Smooth muscle cell of bladder (primary cell): ENCODE data around the gene RFX7. TPM values are rescaled to one million over a fixed set of nuclear protein-coding genes. Genes with fewer than 3 reads are reported as not detected.

Experiments used
- total RNA-seq: library from RNA; depleted of rRNA; stranded (reverse); fragments of >200 nt; gene quantifications from 2 replicates; pipeline ENCODE4 v1.2.3, GENCODE V29; 2014

RFX7 gene
- 3.0 and 3.1 TPM in 2 replicates for total RNA-seq

DNA sequence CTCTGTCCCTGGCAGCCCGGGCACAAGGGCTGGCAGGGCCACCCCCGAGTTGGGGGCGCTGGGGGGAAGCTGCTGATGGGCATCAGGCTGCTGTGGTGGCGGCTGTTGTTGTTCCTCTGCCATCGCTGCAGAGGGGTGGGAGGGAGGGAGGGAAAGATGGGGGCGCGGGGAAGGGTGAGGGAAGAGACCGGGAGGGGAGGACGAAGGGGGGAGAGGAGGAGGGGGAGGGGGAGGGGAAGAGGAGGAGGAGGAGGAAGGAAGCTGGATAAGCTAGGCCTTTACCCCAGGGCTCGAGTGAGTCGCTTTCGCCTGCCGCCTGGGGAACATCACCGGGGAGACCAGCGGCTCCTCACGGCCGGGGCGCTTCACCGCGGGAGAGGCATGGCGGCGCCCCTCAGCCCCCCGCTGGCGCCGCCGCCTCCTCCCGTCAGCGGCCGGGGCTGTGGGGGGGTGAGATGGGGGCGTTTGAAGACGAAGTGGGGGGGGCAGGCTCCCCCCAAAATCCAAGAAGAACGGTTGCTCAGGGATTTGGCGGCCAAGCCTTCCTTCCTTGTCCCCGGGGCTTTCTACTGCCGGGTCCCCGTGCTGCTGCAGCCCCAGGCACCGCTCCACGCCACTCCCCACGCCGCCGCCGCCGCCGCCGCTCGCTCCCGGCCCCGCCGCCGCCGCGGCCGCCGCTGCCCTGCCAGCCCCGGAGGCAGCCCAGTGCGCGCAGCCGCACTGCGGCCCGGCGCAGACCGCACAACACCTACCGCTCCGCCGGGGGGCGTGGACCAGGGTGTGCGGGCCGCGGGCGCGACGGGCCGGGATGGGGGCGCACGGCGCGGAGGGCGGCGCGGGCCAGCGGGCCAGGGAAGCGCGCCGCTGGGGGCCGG lies at the start of gene RFX7:
RFX7 (minus strand) TSS at position 717 of the 875 bp plus-strand sequence; CDS start at position 123, 594 bp downstream.

Other genes with a start within 250 kb of the RFX7 start
- 3.1 and 3.8 TPM in 2 replicates for gene TEX9, start 121.5 kb upstream of the RFX7 start, total RNA-seq
- gene MNS1, start 221.3 kb upstream of the RFX7 start, total RNA-seq, result 0.65 and 1.1 TPM in 2 replicates